Endometrial microvascular endothelial cells (primary cell): ENCODE measurements around the gene LHFPL2. TPM values are rescaled to one million over a fixed set of nuclear protein-coding genes. Genes with fewer than 3 reads are reported as not detected.
"Not testable (repeated sequence)": the region's sequence is repeated elsewhere in the genome, so short reads cannot be mapped to it uniquely, and the experiment has no call there.

Source experiments
- in situ Hi-C: cut with HindIII; loops from 2 replicates; pipeline ENCODE4 v1.10.0; 2017; ENCODE audit warnings: low sequenced_read_pairs, low pct_unique_long_range_greater_than_20kb; ENCODE audit errors: inconsistent ontology term
- total RNA-seq: library from RNA; depleted of rRNA; stranded (reverse); fragments of >200 nt; gene quantifications from one replicate; pipeline ENCODE4 v1.2.3, GENCODE V29; 2015; ENCODE audit errors: inconsistent ontology term

The LHFPL2 gene
- total RNA-seq, 1 donor from 2014 or later, result 31.5 TPM

- in situ Hi-C loops, result no loop called here
These were observed 19.0 kb upstream of the LHFPL2 start for GRCh38 chr5:78667461-78668103.

DNA sequence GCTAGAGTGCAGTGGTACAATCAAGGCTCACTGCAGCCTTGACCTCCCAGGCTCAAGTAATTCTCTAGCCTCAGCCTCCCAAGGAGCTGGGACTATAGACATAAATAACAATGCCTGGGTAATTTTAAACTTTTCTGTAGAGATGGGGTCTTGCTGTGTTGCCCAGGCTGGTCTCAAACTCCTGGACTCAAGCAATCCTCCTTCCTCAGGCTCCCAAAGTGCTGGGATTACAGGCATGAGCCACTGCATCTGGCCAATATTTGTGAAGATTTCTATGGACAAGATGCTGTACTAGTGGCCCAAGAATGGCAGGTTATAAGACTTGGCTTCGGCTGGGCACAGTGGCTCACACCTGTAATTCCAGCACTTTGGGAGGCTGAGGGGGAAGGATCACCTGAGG is 18.4 kb upstream of the LHFPL2 start:
- in situ Hi-C loops, result not testable (repeated sequence)

GRCh38 chr5:78666041-78666444 is 17.5 kb upstream of the LHFPL2 start:
- in situ Hi-C loops, result no loop called here

DNA sequence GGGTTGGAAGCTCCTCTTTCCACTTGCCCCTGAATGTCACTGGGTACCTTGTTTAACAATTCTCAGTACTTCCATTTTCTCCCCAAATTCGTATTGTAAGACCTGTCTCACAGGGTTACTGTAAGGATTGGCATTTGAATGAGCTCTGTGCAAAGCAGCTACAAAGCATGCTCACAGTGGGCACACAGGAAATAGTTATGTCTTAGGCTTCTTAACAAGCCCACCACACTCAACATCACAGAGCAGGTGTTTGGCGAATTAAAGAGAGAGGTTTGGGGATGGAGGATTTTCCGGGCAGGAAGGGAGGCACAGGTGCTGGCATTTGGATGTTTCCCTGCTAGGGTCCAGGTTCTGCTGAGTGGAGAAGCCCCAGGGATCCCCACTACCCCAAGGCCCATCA is 17.0 kb upstream of the LHFPL2 start:
- in situ Hi-C loops, result no loop called here

DNA sequence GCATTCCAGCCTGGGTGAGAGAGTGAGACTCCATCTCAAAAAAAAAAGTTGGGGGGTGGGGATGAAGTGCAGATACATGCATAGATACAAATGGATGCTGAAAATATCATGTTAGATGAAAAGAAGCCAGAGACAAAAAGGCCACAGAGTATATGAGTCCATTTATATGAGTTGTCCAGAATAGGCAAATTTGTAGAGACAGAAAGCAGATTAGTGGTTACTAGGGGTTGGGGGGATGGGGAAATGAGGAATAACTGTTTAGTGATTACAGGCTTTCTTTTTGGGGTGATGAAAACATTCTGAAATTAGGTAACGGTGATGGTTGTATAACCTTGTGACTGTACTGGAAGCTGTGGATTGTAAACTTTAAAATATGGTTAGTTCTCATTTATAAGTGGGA is 13.8 kb upstream of the LHFPL2 start:
- in situ Hi-C loops, result no loop called here

DNA sequence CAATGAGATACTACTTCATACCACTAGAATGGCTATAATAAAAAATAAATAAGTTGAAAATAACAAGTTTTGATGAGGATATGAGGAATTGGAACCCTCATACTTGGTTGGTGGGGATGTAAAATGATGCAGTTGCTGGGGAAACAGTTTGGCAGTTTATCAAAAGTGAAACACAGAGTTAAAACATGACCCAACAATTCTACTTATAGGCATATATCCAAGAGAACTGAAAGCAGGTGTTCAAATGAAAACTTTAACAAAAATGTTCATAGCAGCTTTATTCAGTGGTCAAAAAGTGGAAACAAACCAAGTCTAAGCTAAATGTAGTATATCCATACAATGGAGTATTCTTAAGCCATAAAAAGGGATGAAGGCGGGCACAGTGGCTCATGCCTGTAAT is 13.1 kb upstream of the LHFPL2 start:
- in situ Hi-C loops, result no loop called here

- in situ Hi-C loops, result no loop called here
These were observed 12.5 kb upstream of the LHFPL2 start for GRCh38 chr5:78661044-78661443.

GRCh38 chr5:78660401-78660800 is 11.8 kb upstream of the LHFPL2 start:
- in situ Hi-C loops, result no loop called here

GRCh38 chr5:78659714-78660113 is 11.1 kb upstream of the LHFPL2 start:
- in situ Hi-C loops, result no loop called here

- in situ Hi-C loops, result no loop called here
These were observed 10.5 kb upstream of the LHFPL2 start for GRCh38 chr5:78659114-78659513.

GRCh38 chr5:78657201-78657600 is 8.6 kb upstream of the LHFPL2 start:
- in situ Hi-C loops, result no loop called here

GRCh38 chr5:78655746-78656290 is 7.2 kb upstream of the LHFPL2 start:
- in situ Hi-C loops, result no loop called here

DNA sequence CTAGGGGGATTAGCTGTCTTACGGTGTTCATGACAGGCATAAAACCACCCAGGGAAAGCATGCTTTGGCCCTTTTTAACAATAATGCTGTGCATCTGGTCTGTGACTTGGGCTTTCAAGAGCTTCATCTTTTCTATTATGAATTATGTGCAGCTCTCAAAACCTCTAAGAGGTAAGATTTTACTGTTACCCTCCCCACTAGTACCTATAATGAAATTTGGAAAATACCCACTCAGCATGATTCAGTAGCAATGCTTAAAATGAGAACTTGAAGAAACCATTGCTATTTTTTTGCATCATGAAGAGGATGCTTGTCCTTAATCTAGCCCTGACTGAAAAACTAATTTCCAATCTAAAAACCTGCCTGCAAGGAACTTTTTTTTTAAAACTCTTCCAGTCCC is 5.8 kb upstream of the LHFPL2 start:
- in situ Hi-C loops, result no loop called here

GRCh38 chr5:78653681-78654366 is 5.3 kb upstream of the LHFPL2 start:
- in situ Hi-C loops, result no loop called here

DNA sequence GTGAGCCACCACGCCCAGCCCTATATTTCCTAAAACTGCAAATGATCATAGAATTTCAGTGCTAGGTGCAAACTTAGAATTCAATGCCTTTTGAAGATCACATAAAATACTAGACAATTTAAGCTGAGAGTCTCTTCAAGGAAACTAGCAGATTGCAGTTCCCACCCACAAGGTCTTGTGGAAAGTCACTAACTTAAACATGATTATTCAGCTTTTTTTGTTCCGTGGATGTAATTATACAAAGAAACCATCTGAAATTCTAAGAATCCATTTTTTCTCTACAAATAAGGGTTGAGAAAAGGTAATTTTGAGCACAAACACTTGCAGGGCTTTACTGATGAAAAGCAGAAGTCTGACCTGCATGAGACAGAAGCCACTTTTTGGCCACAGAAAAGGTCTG is 4.5 kb upstream of the LHFPL2 start:
- in situ Hi-C loops, result no loop called here

DNA sequence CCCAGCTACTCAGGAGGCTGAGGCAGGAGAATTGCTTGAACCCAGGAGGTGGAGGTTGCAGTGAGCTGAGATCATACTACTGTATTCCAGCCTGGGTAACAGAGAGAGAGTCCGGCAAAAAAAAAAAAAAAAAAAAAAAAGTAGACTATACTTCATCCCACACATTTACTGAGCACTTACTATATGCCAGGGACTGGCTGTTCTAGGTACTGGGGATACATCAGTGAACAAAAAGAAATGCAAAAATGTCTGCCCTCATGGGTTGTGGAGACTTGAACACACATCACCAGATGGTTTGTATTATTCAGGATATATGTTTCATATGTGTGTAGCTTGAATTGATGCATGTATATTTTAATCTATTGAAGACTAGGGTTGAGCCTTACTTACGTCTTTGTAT is 2.9 kb upstream of the LHFPL2 start:
- in situ Hi-C loops, result no loop called here

DNA sequence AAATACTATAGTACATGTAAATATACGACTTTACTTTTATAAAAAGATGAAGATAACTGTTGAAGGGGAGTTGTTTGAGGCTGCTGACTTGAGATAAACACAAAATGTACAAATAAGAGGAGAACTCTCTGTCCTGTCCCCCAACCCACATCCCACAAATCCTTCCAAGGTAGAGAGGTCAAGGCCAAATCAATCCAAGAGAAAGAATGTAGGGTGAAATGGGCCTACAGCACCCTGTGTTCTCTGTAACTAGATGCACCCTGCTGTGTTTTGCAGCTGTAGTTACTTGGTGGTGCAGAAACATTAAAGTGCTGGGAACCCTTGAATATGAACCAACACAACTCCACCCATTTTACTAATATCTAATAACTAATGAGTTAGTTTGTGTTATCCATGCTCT is 2.0 kb upstream of the LHFPL2 start:
- in situ Hi-C loops, result no loop called here

DNA sequence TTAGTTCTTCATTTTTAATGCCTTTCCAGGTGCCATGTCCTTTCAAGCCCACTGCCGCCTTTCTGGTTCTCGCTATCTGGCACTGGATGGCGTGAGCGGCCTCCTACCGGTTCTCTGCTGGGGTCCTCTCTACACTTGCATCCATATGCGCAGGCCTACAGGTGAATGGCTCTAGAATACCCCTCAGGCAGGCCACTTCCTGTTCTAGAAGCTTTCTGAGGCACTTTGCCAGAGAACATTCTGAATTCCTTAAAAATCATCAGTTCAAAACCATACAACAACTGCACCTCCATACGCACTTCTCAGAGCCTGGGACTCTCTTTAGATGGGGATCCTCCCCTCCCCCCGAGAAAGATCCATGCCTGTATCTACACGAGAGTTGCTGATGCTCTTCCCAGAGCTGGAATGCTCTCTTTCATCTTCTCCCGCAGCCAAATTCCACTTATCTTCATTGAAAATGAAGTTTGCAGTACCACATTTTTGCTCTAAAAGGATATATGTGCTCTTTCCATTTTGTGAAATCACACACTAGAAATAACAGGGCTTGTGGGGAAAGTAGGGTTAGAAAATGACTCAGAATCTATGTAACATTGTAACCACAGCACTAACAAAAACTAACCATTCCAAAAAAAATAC is 1.4 kb upstream of the LHFPL2 start:
- in situ Hi-C loops, result loop anchor here (25.0 kb wide), 1 partner anchor 312 kb away; no protein-coding TSS in a partner anchor

- in situ Hi-C loops, result loop anchor here (25.0 kb wide), 1 partner anchor 313 kb away; no protein-coding TSS in a partner anchor
These were observed 681 bp upstream of the LHFPL2 start for GRCh38 chr5:78649211-78649695.
